GM15510 (cell line): ENCODE data around the gene MYO1E.

Experiments
- POLR2A ChIP-seq: IDR thresholded peaks from 3 replicates; pipeline ENCODE4 v1.6.1; 2011; ENCODE audit warnings: borderline replicate concordance; ENCODE audit not compliant: insufficient read length; ENCODE audit errors: extremely low read depth

Gene MYO1E

DNA sequence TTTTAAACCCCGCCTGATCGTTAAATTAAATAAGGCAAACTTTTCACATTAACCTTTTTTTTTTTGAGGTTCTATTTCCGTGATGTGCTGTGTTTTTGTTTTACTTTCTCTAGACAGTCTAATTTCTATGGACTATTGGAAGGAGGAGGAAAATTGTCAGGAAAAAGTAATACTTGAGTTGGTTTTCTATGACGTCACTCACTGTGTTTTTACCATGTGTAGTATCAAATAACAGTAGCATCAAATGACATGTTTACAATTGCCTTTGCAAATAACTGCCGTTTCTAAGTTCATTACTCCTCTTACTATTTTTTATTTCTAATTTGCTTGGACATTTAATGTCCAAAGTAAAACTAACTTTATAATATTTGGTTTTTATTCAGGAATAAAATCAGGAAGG, 32.3 kb downstream of the MYO1E start:
- TF ChIP-seq POLR2A, result no peak

DNA sequence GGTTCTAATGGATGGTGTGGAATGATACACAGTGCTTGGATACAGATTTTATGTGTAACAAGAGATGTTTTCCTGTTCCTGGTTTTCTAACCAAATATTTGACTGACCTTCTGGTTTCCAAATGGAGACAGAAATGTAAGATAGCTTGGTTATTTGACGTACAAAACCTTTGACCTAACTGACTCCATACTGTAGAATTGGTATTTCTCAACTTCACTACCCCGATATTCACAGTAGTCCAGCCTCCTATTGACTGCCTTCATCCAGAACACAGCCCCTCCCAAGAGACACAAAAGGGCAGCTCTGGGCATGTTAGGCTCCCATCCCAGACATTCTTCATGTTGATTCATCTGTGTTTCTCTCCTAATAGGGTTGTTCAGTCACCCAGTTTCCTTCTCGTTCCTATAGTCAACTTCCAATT, 33.4 kb downstream of the MYO1E start:
- TF ChIP-seq POLR2A, result no peak

DNA sequence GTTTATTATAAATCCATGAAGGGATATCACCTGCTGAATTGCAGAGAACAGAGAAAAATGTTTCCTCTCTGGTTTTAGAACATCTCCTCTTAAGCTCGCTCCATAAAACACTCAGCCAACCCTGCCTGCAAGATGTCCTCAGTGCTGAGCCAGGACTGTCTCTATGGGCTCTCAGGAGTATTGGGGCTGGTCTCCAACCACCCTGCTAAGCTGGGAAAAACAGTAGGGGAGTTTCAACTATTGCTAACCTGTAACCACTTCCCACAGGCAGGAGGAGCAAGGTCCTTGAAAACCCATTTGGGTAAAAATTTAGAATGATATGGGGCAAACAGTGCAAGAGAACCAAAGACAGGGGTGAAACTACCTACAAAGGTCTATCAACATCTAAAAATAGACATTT, 34.3 kb downstream of the MYO1E start:
- no peak for TF ChIP-seq POLR2A

- no peak for TF ChIP-seq POLR2A
Observed at GRCh38 chr15:59335207-59335786, 37.4 kb downstream of the MYO1E start.

GRCh38 chr15:59334076-59334415, 38.6 kb downstream of the MYO1E start:
- no peak for TF ChIP-seq POLR2A

- TF ChIP-seq POLR2A, result no peak
Observed at GRCh38 chr15:59333401-59334075, 39.1 kb downstream of the MYO1E start.

GRCh38 chr15:59332009-59332408, 40.7 kb downstream of the MYO1E start:
- no peak for TF ChIP-seq POLR2A

DNA sequence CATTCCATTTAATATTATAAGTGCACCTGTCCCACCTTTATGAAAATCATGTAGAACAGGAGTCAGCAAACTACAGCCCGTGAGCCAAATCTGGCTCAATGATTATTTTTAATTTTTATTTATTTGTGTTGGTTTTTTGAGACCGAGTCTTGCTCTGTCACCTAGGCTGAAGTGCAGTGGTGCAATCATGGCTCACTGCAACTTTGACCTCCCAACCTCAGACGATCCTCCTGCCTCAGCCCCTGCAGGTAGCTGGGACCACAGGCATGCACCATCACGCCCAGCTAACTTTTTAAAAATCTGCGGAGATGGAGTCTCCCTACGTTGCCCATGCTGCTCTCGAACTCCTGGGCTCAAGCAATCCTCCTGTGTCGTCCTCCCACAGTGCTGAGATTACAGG, 42.0 kb downstream of the MYO1E start:
- no peak for TF ChIP-seq POLR2A

- no peak for TF ChIP-seq POLR2A
Observed at GRCh38 chr15:59329570-59330350, 42.9 kb downstream of the MYO1E start.

DNA sequence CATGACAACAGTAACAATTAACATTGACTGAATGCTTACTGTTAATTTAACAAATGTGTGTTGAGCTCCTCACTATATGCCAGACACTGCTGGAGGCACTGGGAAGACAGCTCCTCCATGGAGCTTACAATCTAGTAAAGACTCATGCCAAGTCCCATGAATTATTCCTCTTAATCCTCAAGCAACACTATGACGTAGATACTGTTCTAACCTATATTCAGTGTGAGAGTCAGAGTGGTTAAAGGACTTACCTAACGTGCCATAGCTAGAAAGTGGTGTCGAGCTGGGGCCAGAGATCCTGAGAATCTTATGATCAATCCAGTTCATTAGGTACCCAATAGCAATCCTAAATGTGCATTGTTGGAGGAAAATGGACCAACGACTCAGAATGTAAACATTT, 43.6 kb downstream of the MYO1E start:
- no peak for TF ChIP-seq POLR2A

DNA sequence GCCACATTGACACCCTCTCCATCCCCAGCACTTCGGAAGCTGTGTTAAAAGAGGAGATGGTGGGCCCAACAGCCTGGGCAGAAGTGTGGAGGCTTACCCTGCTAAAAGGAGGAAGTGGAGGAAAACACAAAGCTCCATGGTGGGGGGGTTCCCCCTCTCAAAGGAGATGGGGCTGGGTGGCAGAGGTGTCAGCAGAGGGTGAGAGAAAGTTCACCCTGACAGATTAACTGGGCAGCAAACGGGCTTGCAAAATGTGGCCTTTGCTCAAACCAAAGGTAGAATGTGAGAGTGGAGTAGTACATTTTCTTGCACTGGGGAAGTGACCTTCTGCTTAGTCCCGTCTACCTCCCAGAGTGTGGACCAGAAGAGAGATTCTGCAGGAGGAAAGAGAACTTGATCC, 44.7 kb downstream of the MYO1E start:
- TF ChIP-seq POLR2A, result no peak

DNA sequence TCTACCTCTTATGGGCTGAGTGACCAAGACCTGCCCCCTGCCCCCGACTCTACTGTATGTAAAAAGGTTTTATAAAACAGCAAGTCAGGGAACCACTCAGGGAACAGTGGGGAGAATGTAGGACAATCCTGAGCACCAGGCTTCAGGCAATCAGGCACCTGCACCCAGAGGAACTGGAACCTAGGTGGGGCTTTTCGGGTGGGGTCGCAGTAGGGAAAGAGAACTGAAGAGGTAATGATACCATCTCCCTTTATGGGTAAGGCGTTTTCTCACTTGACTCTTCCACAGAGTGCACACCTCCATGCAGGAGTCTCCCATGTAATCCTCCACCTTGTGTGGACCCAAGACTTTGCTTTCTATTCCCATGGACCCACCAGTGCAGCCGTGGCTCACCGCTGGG, 45.8 kb downstream of the MYO1E start:
- TF ChIP-seq POLR2A, result no peak

DNA sequence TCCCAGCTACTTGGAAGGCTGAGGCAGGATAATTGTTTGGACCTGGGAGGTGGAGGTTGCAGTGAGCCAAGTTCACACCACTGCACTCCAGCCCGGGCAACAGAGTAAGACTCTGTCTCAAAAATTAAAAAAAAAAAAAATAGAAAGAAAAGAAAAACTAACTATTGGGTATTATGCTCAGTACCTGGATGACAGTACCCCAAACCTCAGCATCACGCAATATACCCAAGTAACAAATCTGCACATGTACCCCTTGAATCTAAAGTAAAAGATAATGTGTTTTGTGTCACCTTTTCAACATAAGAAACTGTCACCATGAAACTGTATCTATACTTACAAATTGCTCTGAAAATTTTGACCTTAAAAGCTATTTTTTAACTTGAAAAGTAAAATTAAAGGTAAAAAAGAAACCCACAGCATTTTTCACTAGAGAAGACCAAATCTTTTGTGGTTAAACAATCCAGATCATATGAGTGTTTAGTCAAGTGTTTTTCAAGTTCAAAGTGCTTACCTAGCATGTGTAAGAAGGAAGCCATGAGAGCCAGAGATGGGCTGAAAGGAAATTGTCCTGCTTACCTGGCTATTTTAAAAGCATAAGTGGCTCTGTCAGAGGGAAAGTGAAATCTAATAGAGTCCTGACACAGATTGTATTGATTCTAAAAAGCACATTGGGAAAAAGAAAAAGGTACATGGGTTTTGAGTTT, 50.5 kb downstream of the MYO1E start:
- TF ChIP-seq POLR2A, result no peak

- no peak for TF ChIP-seq POLR2A
Observed at GRCh38 chr15:59321000-59321689, 51.5 kb downstream of the MYO1E start.

DNA sequence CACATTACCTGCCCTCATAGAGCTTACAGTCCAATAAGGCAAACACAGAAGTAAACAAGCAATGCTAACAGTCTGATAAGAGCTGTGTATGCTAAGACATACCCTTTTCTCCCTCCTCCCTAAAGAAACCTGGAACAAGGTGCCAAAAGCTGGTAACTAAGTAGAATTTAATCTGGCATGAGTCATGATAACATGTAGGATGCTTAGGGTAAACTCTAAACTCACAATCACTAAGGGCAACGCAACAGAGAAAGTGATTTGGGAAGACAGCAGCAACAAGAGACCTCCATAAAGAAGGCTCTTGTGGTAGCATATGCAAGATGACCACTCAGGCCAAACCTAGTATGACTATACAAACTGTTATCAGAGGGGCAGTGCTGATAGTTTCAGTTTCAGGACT, 55.5 kb downstream of the MYO1E start:
- TF ChIP-seq POLR2A, result no peak
